ENCODE results near the gene LRRC4B.

- no peak for TF ChIP-seq CTCF (conservative IDR thresholded peaks at IDR 0.05)
- no peak for TF ChIP-seq ZFX (IDR thresholded peaks at IDR 0.05)
These were observed 58.9 kb downstream of the LRRC4B start for GRCh38 chr19:50509366-50509765.

Measured in C4-2B (cell line).